ENCODE results near the gene CACNG4. TPM values are rescaled to one million over a fixed set of nuclear protein-coding genes. Genes with fewer than 3 reads are reported as not detected.

Gene CACNG4
- total and polyA plus RNA-seq, 9 of the 15 experiments (the other 6 are each of a cell fraction or from before 2014, with no cell fraction given): 0.07 TPM; not detected in 8

GRCh38 chr17:66995944-66996343, 31.4 kb downstream of the CACNG4 start (continued):
- TF ChIP-seq IRF1 (CRISPR knock-in tag; IDR thresholded peaks at IDR 0.05; ENCODE audit: borderline replicate concordance): no peak
- no peak for TF ChIP-seq TRIM25 (IDR thresholded peaks at IDR 0.05; ENCODE audit: borderline replicate concordance)
- TF ChIP-seq GTF2F1 (IDR thresholded peaks at IDR 0.05; ENCODE audit: low read depth, low read length): no peak
- TF ChIP-seq, protein P1, sequence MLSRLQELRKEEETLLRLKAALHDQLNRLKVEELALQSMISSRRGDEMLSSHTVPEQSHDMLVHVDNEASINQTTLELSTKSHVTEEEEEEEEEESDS (CRISPR knock-in tag; IDR thresholded peaks at IDR 0.05): no peak
- TF ChIP-seq ZBTB26 (CRISPR knock-in tag; IDR thresholded peaks at IDR 0.05): no peak
- TF ChIP-seq BHLHE40 (IDR thresholded peaks at IDR 0.05; ENCODE audit: low read length): no peak

DNA sequence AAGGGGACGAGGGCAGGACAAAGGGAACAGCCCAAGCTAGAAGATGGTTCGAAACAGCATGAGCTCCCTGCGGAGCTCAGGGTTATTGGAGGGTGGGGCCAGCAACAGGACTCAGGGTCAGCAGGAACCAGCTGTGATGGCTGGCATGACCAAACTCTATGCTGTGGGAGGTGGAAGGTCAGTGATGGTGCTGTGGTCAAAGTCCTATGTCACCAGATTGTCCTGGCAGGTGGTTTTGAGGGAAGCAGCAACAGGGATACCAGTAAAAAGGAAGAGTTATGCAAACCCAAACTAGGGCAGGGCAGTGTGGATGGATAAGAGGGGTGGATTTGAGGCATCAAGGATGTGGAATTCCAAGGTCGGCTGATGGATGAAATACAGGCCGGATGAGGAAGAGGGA, 32.4 kb downstream of the CACNG4 start:
- no TSS peak for BruUV-seq (replicated peaks)
- Histone ChIP-seq H3K27me3 (ENCODE audit: control insufficient read depth in 2 of 2, insufficient read depth in 2 of 2, low read length in 2 of 2) (peaks cover 15 to 59% of the 10 kb centered on the region in 2 experiments), H3K27ac (ENCODE audit: extremely low read depth, low read depth, low read length) (no peak overlapping the region), H2AFZ (ENCODE audit: low read depth, low read length) (no peak overlapping the region), H3K9me1 (ENCODE audit: control insufficient read depth, insufficient read depth, low read length) (no peaks in the 10 kb centered on the region), H3K4me3 (no peak overlapping the region), H3K79me2 (ENCODE audit: control insufficient read depth, insufficient read depth, low read length) (no peaks in the 10 kb centered on the region), H3K4me2 (ENCODE audit: insufficient read depth, low read length) (no peak overlapping the region), H3K4me1 (replicated peaks in 1 of 2; ENCODE audit: control insufficient read depth in 2 of 2, insufficient read depth in 2 of 2, low read length in 2 of 2) (no peaks in the 10 kb centered on the region), H3K9me3 (replicated peaks; ENCODE audit: control insufficient read depth, insufficient read depth, low read depth, low read length) (no peaks in the 10 kb centered on the region), H4K20me1 (replicated peaks; ENCODE audit: control insufficient read depth, insufficient read depth, low read length) (no peaks in the 10 kb centered on the region), H3K9ac (ENCODE audit: insufficient read depth in 1 of 2, low read depth in 2 of 2, low read length in 2 of 2) (no peak overlapping the region), H3K36me3 (ENCODE audit: control insufficient read depth, insufficient read depth, low read length) (no peaks in the 10 kb centered on the region)
- intact Hi-C loops (cut with micrococcal nuclease) (no loop called here), in situ Hi-C loops (cut with MboI) (no loop called here)
- ChIA-PET CTCF (ENCODE audit: low intra/inter-chr PET ratio) (no interaction called here), POLR2A (interaction anchor here (0.5 to 1.4 kb wide), 2 partner anchors 9 to 30 kb away, joined by 3 to 4 read pairs; no protein-coding TSS in a partner anchor)
- DNase-seq (ENCODE audit: extremely low read depth in 1 of 4, low spot score in 3 of 4): no peak
- WGBS (ENCODE audit: insufficient coverage, low coverage, missing lambda C conversion rate): 0% methylated on average over 5 of the region's 5 CpGs
- no peak for ATAC-seq
- FAIRE-seq: no peak
- TF ChIP-seq MBD2 (IDR thresholded peaks at IDR 0.05; ENCODE audit: borderline replicate concordance, low read depth): no peak
- TF ChIP-seq, protein P2, sequence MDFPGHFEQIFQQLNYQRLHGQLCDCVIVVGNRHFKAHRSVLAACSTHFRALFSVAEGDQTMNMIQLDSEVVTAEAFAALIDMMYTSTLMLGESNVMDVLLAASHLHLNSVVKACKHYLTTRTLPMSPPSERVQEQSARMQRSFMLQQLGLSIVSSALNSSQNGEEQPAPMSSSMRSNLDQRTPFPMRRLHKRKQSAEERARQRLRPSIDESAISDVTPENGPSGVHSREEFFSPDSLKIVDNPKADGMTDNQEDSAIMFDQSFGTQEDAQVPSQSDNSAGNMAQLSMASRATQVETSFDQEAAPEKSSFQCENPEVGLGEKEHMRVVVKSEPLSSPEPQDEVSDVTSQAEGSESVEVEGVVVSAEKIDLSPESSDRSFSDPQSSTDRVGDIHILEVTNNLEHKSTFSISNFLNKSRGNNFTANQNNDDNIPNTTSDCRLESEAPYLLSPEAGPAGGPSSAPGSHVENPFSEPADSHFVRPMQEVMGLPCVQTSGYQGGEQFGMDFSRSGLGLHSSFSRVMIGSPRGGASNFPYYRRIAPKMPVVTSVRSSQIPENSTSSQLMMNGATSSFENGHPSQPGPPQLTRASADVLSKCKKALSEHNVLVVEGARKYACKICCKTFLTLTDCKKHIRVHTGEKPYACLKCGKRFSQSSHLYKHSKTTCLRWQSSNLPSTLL (IDR thresholded peaks at IDR 0.05): no peak
- TF ChIP-seq PREB (CRISPR knock-in tag; IDR thresholded peaks at IDR 0.05): no peak
- no peak for TF ChIP-seq ID3 (CRISPR knock-in tag; IDR thresholded peaks at IDR 0.05)
- no peak for TF ChIP-seq ID3 (tag; IDR thresholded peaks at IDR 0.05)
- no peak for TF ChIP-seq ZNF146 (CRISPR knock-in tag; IDR thresholded peaks at IDR 0.05; ENCODE audit: unreplicated experiment)

Data from K562 (cell line).